GM23338 (cell line): ENCODE measurements around the gene AOPEP. TPM values are rescaled to one million over a fixed set of nuclear protein-coding genes. Genes with fewer than 3 reads are reported as not detected.

Experiments
- ATAC-seq: fragments of 200-7000 bp; cut with Tn5 transposase; 3 replicates; pipeline ENCODE4 v1.9.1; 2020
- DNase-seq: peaks from one replicate; pipeline ENCODE4 v3.0.0-alpha.2; 2015; ENCODE audit warnings: low spot score
- H2AFZ ChIP-seq: fragments of 200-600 bp; sonication (generic); 2 replicates; pipeline ENCODE4 v1.8.0; 2016; ENCODE audit warnings: antibody characterized with exemption, mild to moderate bottlenecking, moderate library complexity
- H3F3A ChIP-seq: fragments of 200-600 bp; sonication (generic); replicated peaks from 2 replicates; pipeline ENCODE4 v1.8.0; 2017; ENCODE audit warnings: antibody characterized with exemption, mixed run types, low read depth
- H3K27ac ChIP-seq: fragments of 200-600 bp; sonication (generic); 2 replicates; pipeline ENCODE4 v1.6.1; 2016; ENCODE audit warnings: low read depth
- H3K27me3 ChIP-seq: fragments of 200-600 bp; sonication (generic); 2 replicates; pipeline ENCODE4 v1.8.0; 2016; ENCODE audit warnings: mild to moderate bottlenecking, mixed run types, moderate library complexity; ENCODE audit not compliant: insufficient read depth
- H3K36me3 ChIP-seq: fragments of 200-600 bp; sonication (generic); 2 replicates; pipeline ENCODE4 v1.8.0; 2016; ENCODE audit warnings: mild to moderate bottlenecking; ENCODE audit not compliant: insufficient read depth
- H3K4me1 ChIP-seq: fragments of 200-600 bp; sonication (generic); 2 replicates; pipeline ENCODE4 v1.8.0; 2016; ENCODE audit warnings: mild to moderate bottlenecking, moderate library complexity; ENCODE audit not compliant: insufficient read depth
- H3K4me2 ChIP-seq: fragments of 200-600 bp; sonication (generic); 2 replicates; pipeline ENCODE4 v1.7.1; 2017; ENCODE audit warnings: mixed run types
- H3K4me3 ChIP-seq: fragments of 200-600 bp; sonication (generic); 2 replicates; pipeline ENCODE4 v1.6.1; 2016; ENCODE audit warnings: mixed run types
- H3K79me2 ChIP-seq: fragments of 200-600 bp; sonication (generic); replicated peaks from 2 replicates; pipeline ENCODE4 v1.8.0; 2017; ENCODE audit warnings: mild to moderate bottlenecking; ENCODE audit not compliant: insufficient read depth
- H3K9me2 ChIP-seq: fragments of 200-600 bp; sonication (generic); 2 replicates; pipeline ENCODE4 v1.8.0; 2017; ENCODE audit not compliant: insufficient read depth
- H4K20me1 ChIP-seq: fragments of 200-600 bp; sonication (generic); replicated peaks from 2 replicates; pipeline ENCODE4 v1.8.0; 2017; ENCODE audit warnings: mild to moderate bottlenecking; ENCODE audit not compliant: insufficient read depth
- H3K27ac Mint-ChIP-seq: 2 replicates; pipeline ENCODE4 v1.8.0; 2020; ENCODE audit warnings: inconsistent platforms, mild to moderate bottlenecking, moderate library complexity, mixed read lengths
- H3K27me3 Mint-ChIP-seq: 3 replicates; pipeline ENCODE4 v1.8.0; 2022; ENCODE audit warnings: low read depth, mild to moderate bottlenecking, moderate library complexity, mixed read lengths, inconsistent platforms; ENCODE audit not compliant: insufficient read depth, poor library complexity
- H3K36me3 Mint-ChIP-seq: 3 replicates; pipeline ENCODE4 v1.8.0; 2021; ENCODE audit warnings: low read depth, mild to moderate bottlenecking, inconsistent platforms, moderate library complexity, mixed read lengths
- H3K4me1 Mint-ChIP-seq: 3 replicates; pipeline ENCODE4 v1.8.0; 2020; ENCODE audit warnings: mild to moderate bottlenecking, inconsistent platforms, mixed read lengths
- H3K4me3 Mint-ChIP-seq: 3 replicates; pipeline ENCODE4 v1.8.0; 2021; ENCODE audit warnings: moderate library complexity, mild to moderate bottlenecking, inconsistent platforms, mixed read lengths
- H3K9me3 Mint-ChIP-seq: 3 replicates; pipeline ENCODE4 v1.8.0; 2020; ENCODE audit warnings: moderate library complexity, mild to moderate bottlenecking, inconsistent platforms, mixed read lengths
- CREB1 ChIP-seq: fragments of 250-450 bp; sonication (Bioruptor Pico); IDR thresholded peaks from 2 replicates; pipeline ENCODE4 v1.5.0; 2020; ENCODE audit warnings: low read depth, mild to moderate bottlenecking, moderate library complexity
- EZH2 ChIP-seq: fragments of 200-600 bp; sonication (generic); IDR thresholded peaks from one replicate; pipeline ENCODE4 v1.8.0; 2017; ENCODE audit warnings: antibody characterized with exemption, mild to moderate bottlenecking, low read depth; ENCODE audit not compliant: unreplicated experiment
- EZH2phosphoT487 ChIP-seq: fragments of 200-600 bp; sonication (generic); IDR thresholded peaks from one replicate; pipeline ENCODE4 v1.8.1; 2018; ENCODE audit warnings: antibody characterized with exemption; ENCODE audit not compliant: unreplicated experiment
- JUNB ChIP-seq: IDR thresholded peaks from one replicate; pipeline ENCODE4 v1.6.1; 2016; ENCODE audit warnings: antibody characterized with exemption; ENCODE audit not compliant: unreplicated experiment
- NANOG ChIP-seq: IDR thresholded peaks from 2 replicates; pipeline ENCODE4 v1.6.1; 2016; ENCODE audit warnings: antibody characterized with exemption, borderline replicate concordance
- POLR2AphosphoS5 ChIP-seq: IDR thresholded peaks from 2 replicates; pipeline ENCODE4 v1.6.1; 2016; ENCODE audit warnings: antibody characterized with exemption, low read depth
- STAT1 ChIP-seq: IDR thresholded peaks from one replicate; pipeline ENCODE4 v1.6.1; 2016; ENCODE audit warnings: antibody characterized with exemption; ENCODE audit not compliant: unreplicated experiment
- ZNF114 ChIP-seq: fragments of 250-450 bp; sonication (Bioruptor Pico); IDR thresholded peaks from 2 replicates; pipeline ENCODE4 v1.5.0; 2020; ENCODE audit warnings: mild to moderate bottlenecking, moderate library complexity
- polyA plus RNA-seq: library from polyadenylated mRNA; unstranded; fragments of >200 nt; fragmentation: Nextera tagmentation; extraction: Ambion mirVana; gene quantifications from 2 replicates; pipeline ENCODE4 v1.2.1, GENCODE V29; 2016
- total RNA-seq: library from RNA; depleted of rRNA; stranded (reverse); fragments of >200 nt; shearing (Covaris generic); gene quantifications from 2 replicates; pipeline ENCODE4 v1.2.3, GENCODE V29; 2014
- TF ChIP-seq, protein P1 (sequence below): fragments of 250-450 bp; sonication (Bioruptor Pico); IDR thresholded peaks from 2 replicates; pipeline ENCODE4 v1.5.0; 2020; ENCODE audit warnings: mild to moderate bottlenecking, moderate library complexity
- TF ChIP-seq, protein P2 (sequence below), 2 experiments: fragments of 200-600 bp in 1 of 2; sonication (generic) in 1 of 2; conservative IDR thresholded peaks; 2 replicates each; pipeline versions ENCODE4 v1.5.1 to v1.6.1; 2016 to 2017; ENCODE audit warnings: antibody characterized with exemption in 2 of 2, low read depth in 2 of 2, mild to moderate bottlenecking in 2 of 2, moderate library complexity in 1 of 2
- TF ChIP-seq, protein P3 (sequence below): IDR thresholded peaks from one replicate; pipeline ENCODE4 v1.6.1; 2018; ENCODE audit warnings: antibody characterized with exemption; ENCODE audit not compliant: unreplicated experiment

The AOPEP gene
- total and polyA plus RNA-seq, 2 experiments from 2014 or later = 7.0 to 16.5 TPM

DNA sequence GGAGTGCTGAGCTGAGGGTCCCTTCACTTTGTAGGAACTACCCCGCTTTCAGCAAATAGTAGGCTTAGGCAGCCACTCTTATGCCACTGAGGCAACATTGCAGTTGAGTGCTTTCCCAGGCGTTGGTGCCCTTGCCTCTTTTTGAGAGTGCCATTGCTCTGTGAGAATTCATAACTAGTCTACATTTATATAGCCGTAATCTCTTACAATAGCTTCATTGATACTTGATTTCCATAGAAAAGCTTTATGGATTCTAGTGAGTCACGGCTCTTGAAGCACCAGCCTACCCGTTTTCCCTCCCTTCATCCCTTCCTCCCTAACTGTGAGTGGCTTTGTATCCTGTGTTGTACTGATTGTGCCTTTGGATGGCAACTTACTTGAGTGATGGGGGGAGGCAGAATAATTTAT is 283.9 kb downstream of the AOPEP start (continued):
- TF ChIP-seq, protein P1, sequence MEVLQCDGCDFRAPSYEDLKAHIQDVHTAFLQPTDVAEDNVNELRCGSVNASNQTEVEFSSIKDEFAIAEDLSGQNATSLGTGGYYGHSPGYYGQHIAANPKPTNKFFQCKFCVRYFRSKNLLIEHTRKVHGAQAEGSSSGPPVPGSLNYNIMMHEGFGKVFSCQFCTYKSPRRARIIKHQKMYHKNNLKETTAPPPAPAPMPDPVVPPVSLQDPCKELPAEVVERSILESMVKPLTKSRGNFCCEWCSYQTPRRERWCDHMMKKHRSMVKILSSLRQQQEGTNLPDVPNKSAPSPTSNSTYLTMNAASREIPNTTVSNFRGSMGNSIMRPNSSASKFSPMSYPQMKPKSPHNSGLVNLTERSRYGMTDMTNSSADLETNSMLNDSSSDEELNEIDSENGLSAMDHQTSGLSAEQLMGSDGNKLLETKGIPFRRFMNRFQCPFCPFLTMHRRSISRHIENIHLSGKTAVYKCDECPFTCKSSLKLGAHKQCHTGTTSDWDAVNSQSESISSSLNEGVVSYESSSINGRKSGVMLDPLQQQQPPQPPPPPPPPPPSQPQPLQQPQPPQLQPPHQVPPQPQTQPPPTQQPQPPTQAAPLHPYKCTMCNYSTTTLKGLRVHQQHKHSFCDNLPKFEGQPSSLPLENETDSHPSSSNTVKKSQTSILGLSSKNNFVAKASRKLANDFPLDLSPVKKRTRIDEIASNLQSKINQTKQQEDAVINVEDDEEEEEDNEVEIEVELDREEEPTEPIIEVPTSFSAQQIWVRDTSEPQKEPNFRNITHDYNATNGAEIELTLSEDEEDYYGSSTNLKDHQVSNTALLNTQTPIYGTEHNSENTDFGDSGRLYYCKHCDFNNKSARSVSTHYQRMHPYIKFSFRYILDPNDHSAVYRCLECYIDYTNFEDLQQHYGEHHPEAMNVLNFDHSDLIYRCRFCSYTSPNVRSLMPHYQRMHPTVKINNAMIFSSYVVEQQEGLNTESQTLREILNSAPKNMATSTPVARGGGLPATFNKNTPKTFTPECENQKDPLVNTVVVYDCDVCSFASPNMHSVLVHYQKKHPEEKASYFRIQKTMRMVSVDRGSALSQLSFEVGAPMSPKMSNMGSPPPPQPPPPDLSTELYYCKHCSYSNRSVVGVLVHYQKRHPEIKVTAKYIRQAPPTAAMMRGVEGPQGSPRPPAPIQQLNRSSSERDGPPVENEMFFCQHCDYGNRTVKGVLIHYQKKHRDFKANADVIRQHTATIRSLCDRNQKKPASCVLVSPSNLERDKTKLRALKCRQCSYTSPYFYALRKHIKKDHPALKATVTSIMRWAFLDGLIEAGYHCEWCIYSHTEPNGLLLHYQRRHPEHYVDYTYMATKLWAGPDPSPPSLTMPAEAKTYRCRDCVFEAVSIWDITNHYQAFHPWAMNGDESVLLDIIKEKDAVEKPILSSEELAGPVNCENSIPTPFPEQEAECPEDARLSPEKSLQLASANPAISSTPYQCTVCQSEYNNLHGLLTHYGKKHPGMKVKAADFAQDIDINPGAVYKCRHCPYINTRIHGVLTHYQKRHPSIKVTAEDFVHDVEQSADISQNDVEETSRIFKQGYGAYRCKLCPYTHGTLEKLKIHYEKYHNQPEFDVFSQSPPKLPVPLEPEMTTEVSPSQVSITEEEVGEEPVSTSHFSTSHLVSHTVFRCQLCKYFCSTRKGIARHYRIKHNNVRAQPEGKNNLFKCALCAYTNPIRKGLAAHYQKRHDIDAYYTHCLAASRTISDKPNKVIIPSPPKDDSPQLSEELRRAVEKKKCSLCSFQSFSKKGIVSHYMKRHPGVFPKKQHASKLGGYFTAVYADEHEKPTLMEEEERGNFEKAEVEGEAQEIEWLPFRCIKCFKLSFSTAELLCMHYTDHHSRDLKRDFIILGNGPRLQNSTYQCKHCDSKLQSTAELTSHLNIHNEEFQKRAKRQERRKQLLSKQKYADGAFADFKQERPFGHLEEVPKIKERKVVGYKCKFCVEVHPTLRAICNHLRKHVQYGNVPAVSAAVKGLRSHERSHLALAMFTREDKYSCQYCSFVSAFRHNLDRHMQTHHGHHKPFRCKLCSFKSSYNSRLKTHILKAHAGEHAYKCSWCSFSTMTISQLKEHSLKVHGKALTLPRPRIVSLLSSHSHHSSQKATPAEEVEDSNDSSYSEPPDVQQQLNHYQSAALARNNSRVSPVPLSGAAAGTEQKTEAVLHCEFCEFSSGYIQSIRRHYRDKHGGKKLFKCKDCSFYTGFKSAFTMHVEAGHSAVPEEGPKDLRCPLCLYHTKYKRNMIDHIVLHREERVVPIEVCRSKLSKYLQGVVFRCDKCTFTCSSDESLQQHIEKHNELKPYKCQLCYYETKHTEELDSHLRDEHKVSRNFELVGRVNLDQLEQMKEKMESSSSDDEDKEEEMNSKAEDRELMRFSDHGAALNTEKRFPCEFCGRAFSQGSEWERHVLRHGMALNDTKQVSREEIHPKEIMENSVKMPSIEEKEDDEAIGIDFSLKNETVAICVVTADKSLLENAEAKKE = no peak
- no peak for TF ChIP-seq JUNB

DNA sequence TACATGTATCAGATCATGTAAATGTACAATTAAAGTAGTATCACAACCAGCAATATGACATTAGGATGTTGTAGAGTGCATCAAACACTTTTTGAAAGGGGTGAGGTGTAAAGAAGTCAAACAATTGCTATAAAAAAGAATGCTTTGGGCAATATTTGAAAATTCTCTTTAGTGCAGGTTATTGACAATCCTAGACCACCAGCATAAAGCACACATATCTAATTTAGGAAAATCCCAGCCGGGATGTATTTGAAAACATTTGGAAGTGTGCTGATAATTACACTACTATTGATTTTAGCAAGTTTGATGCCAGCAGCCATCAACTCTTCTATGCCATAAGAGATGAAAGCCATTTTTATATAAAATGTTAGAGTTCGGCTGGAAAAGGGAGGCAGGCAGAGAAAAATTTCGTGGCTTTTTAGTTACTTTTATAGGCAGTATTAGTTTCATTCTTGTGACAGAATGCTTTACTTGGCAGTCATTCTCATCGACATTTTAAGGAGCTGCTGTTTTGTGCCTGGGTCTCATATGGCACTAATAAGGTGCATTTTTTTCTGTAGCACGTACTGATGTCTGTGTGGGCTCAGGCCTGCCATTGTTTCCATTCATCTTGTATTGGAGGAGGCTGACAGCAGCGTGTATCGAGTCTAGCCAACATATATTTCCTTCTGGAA is 285.7 kb downstream of the AOPEP start:
- H3K79me2 ChIP-seq = no peaks in the 10 kb centered on the region
- no peak overlapping the region for H3K4me3 ChIP-seq
- H3K4me2 ChIP-seq = no peak overlapping the region

More for the DNA sequence above, 285.7 kb downstream of the AOPEP start:
- DNase-seq (no peak), ATAC-seq (no peak)
- Mint-ChIP-seq H3K9me3 (no peaks in the 10 kb centered on the region), H3K27ac (no peak overlapping the region), H3K36me3 (no peaks in the 10 kb centered on the region), H3K4me1 (peaks cover 4% of the 10 kb centered on the region; the same call in 2 of the 3 replicates), H3K4me3 (no peak overlapping the region), H3K27me3 (peaks cover 3% of the 10 kb centered on the region)
- TF ChIP-seq, protein P2, sequence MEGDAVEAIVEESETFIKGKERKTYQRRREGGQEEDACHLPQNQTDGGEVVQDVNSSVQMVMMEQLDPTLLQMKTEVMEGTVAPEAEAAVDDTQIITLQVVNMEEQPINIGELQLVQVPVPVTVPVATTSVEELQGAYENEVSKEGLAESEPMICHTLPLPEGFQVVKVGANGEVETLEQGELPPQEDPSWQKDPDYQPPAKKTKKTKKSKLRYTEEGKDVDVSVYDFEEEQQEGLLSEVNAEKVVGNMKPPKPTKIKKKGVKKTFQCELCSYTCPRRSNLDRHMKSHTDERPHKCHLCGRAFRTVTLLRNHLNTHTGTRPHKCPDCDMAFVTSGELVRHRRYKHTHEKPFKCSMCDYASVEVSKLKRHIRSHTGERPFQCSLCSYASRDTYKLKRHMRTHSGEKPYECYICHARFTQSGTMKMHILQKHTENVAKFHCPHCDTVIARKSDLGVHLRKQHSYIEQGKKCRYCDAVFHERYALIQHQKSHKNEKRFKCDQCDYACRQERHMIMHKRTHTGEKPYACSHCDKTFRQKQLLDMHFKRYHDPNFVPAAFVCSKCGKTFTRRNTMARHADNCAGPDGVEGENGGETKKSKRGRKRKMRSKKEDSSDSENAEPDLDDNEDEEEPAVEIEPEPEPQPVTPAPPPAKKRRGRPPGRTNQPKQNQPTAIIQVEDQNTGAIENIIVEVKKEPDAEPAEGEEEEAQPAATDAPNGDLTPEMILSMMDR (conservative IDR thresholded peaks at IDR 0.05; ENCODE audit: low read depth in 2 of 2) = no peak
- TF ChIP-seq STAT1 (no peak), CREB1 (no peak), EZH2 (no peak), EZH2phosphoT487 (no peak), ZNF114 (no peak), NANOG (no peak), JUNB (no peak), POLR2AphosphoS5 (no peak)
- TF ChIP-seq, protein P3, sequence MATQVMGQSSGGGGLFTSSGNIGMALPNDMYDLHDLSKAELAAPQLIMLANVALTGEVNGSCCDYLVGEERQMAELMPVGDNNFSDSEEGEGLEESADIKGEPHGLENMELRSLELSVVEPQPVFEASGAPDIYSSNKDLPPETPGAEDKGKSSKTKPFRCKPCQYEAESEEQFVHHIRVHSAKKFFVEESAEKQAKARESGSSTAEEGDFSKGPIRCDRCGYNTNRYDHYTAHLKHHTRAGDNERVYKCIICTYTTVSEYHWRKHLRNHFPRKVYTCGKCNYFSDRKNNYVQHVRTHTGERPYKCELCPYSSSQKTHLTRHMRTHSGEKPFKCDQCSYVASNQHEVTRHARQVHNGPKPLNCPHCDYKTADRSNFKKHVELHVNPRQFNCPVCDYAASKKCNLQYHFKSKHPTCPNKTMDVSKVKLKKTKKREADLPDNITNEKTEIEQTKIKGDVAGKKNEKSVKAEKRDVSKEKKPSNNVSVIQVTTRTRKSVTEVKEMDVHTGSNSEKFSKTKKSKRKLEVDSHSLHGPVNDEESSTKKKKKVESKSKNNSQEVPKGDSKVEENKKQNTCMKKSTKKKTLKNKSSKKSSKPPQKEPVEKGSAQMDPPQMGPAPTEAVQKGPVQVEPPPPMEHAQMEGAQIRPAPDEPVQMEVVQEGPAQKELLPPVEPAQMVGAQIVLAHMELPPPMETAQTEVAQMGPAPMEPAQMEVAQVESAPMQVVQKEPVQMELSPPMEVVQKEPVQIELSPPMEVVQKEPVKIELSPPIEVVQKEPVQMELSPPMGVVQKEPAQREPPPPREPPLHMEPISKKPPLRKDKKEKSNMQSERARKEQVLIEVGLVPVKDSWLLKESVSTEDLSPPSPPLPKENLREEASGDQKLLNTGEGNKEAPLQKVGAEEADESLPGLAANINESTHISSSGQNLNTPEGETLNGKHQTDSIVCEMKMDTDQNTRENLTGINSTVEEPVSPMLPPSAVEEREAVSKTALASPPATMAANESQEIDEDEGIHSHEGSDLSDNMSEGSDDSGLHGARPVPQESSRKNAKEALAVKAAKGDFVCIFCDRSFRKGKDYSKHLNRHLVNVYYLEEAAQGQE = no peak
- H4K20me1 ChIP-seq = no peaks in the 10 kb centered on the region
- no peaks in the 10 kb centered on the region for H3F3A ChIP-seq
- no peak overlapping the region for H2AFZ ChIP-seq
- no peaks in the 10 kb centered on the region for H3K4me1 ChIP-seq
- no peaks in the 10 kb centered on the region for H3K27me3 ChIP-seq
- no peaks in the 10 kb centered on the region for H3K9me2 ChIP-seq
- H3K36me3 ChIP-seq = 0 out of 2 replicates have a peak, but pooled peaks cover 3% of the 10 kb centered on the region
- H3K27ac ChIP-seq = no peak overlapping the region
